HepG2 (cell line): ENCODE data around the gene RAD21L1. TPM values are rescaled to one million over a fixed set of nuclear protein-coding genes. Genes with fewer than 3 reads are reported as not detected.

Experiments
- AGO1 ChIP-seq: fragments of 200-400 bp; formaldehyde crosslinking; IDR thresholded peaks from 2 replicates; pipeline ENCODE4 v1.6.1; 2017; ENCODE audit warnings: mild to moderate bottlenecking, low read depth, low read length, moderate library complexity; ENCODE audit not compliant: poor library complexity, severe bottlenecking
- HNRNPK ChIP-seq: fragments of 200-400 bp; formaldehyde crosslinking; IDR thresholded peaks from 2 replicates; pipeline ENCODE4 v1.6.1; 2018; ENCODE audit warnings: low read length, low read depth, moderate library complexity, mild to moderate bottlenecking; ENCODE audit not compliant: poor library complexity, severe bottlenecking
- JUND ChIP-seq: sonication (generic); formaldehyde crosslinking; IDR thresholded peaks from 2 replicates; pipeline ENCODE4 v1.8.0; 2022; ENCODE audit warnings: mild to moderate bottlenecking, missing genetic modification reagents
- MAFK ChIP-seq, 2 experiments: IDR thresholded peaks in 1 of 2; conservative IDR thresholded peaks in 1 of 2; 2 replicates each; pipeline ENCODE4 v1.6.1; 2011; ENCODE audit warnings: improper control_type of control experiment in 2 of 2, low read length in 2 of 2
- TEAD3 ChIP-seq: optimal IDR thresholded peaks from 2 replicates; pipeline ENCODE3; 2016; ENCODE audit warnings: borderline replicate concordance
- TP53 ChIP-seq: sonication (generic); formaldehyde crosslinking; conservative IDR thresholded peaks from 2 replicates; pipeline ENCODE4 v1.4.0; 2020; ENCODE audit warnings: missing genetic modification reagents
- ZFP41 ChIP-seq: sonication (generic); formaldehyde crosslinking; IDR thresholded peaks from 2 replicates; pipeline ENCODE4 v1.4.0; 2020; ENCODE audit warnings: mild to moderate bottlenecking, missing genetic modification reagents, borderline replicate concordance
- ZNF343 ChIP-seq: sonication (generic); formaldehyde crosslinking; IDR thresholded peaks from 2 replicates; pipeline ENCODE4 v1.4.0; 2020; ENCODE audit warnings: mild to moderate bottlenecking, missing genetic modification reagents
- ZNF501 ChIP-seq: sonication (generic); formaldehyde crosslinking; IDR thresholded peaks from 2 replicates; pipeline ENCODE4 v1.5.1; 2020; ENCODE audit warnings: mild to moderate bottlenecking, moderate library complexity, missing genetic modification reagents
- ZNF7 ChIP-seq: IDR thresholded peaks from 2 replicates; pipeline ENCODE4 v1.6.1; 2016; ENCODE audit warnings: missing biosample characterization, missing genetic modification reagents
- polyA plus RNA-seq, 8 experiments: library from polyadenylated mRNA; depleted of rRNA in 3 of 8; stranded (reverse) in 7 of 8; unstranded in 1 of 8; fragments of >200 nt; fragmentation: Illumina TruSeq in 4 of 8; extraction: Trizol in 4 of 8; gene quantifications; 2 replicates each; pipeline versions ENCODE4 v1.2.1 to v1.2.3, GENCODE V29; 2011 to 2016; ENCODE audit warnings: low read depth in 4 of 8, missing spikeins in 1 of 8, mixed read lengths in 1 of 8; ENCODE audit not compliant: insufficient read depth in 1 of 8
- total RNA-seq, 5 experiments: library from RNA; depleted of rRNA; stranded (reverse); fragments of >200 nt; fragmentation: Illumina TruSeq; extraction: Trizol; gene quantifications; 2 replicates each; pipeline ENCODE4 v1.2.3, GENCODE V29; 2016; ENCODE audit warnings: low read depth in 1 of 5
- TF ChIP-seq, protein P1 (sequence below), 2 experiments: sonication (generic) in 1 of 2; formaldehyde crosslinking in 1 of 2; IDR thresholded peaks; 2 replicates each; pipeline versions ENCODE4 v1.4.0 to v1.6.1; 2018 to 2020; ENCODE audit warnings: missing genetic modification reagents in 2 of 2, borderline replicate concordance in 1 of 2, low read depth in 1 of 2, mild to moderate bottlenecking in 1 of 2, missing biosample characterization in 1 of 2
- TF ChIP-seq, protein P2 (sequence below): sonication (generic); formaldehyde crosslinking; IDR thresholded peaks from 2 replicates; pipeline ENCODE4 v1.5.0; 2020; ENCODE audit warnings: mild to moderate bottlenecking, missing genetic modification reagents
- TF ChIP-seq, protein P3 (sequence below): sonication (generic); formaldehyde crosslinking; IDR thresholded peaks from 2 replicates; pipeline ENCODE4 v1.9.0; 2022; ENCODE audit warnings: missing genetic modification reagents, mild to moderate bottlenecking, borderline replicate concordance
- TF ChIP-seq, protein P4 (sequence below): sonication (generic); formaldehyde crosslinking; IDR thresholded peaks from 2 replicates; pipeline ENCODE4 v1.4.0; 2020; ENCODE audit warnings: low read depth, mild to moderate bottlenecking, missing genetic modification reagents
- TF ChIP-seq, protein P5 (sequence below): sonication (generic); formaldehyde crosslinking; conservative IDR thresholded peaks from 2 replicates; pipeline ENCODE4 v1.4.0; 2020; ENCODE audit warnings: missing genetic modification reagents

RAD21L1 gene
- total and polyA plus RNA-seq, 2 of the 13 experiments (the other 11 are each of a cell fraction or from before 2014, with no cell fraction given): not detected

DNA sequence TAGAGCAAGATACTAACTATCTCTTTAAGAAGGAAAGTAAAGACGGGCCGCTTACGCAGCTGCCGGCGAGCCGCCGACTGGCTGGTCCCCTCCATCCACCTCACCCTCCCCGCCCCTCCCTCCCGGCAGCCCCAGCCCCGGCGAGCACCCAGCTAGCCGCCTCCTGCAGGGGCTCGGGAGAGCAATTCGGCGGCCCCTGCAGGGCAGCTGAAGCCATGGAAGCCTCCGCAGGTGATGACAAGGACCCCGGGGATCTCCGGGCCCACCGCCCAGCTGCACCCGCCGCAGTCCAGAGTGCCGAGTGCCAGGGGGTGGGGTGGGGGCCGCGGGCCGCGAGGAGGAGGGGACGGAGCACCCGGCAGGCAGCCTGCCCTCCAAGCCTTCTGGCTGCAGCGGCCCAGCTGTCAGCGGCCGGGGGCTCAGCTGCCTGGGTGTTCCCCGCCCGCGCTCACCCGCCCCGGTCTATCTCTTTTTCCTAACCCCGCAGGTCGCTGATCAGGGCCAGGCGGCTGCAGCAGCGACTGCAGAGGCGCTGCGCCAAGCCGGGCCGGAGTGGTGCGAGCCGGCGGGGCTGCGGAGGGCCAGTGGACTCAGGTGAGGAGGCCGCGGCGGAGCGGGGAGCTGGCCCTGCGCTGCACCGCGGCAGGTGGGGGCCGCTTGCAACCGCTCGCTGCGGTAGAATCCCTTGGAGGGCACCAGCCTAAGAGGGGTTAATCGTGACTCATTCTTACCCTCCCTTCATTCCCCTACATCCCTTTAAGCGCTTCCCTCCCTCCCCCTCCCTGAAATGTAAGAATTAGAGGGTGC, 40.5 kb downstream of the RAD21L1 start, which contains the start of gene SNPH (continued):
- no peak for TF ChIP-seq TP53 (CRISPR knock-in tag)
- TF ChIP-seq TEAD3 (CRISPR knock-in tag): no peak
- TF ChIP-seq ZNF7 (CRISPR knock-in tag): no peak
- peak; percentile 87 for TF ChIP-seq HNRNPK
- TF ChIP-seq JUND (CRISPR knock-in tag): no peak
- no peak for TF ChIP-seq MAFK (conservative IDR thresholded peaks at IDR 0.05 in 1 of 2, IDR thresholded peaks at IDR 0.05 in 1 of 2; ENCODE audit: low read length in 2 of 2)
- TF ChIP-seq, protein P1, sequence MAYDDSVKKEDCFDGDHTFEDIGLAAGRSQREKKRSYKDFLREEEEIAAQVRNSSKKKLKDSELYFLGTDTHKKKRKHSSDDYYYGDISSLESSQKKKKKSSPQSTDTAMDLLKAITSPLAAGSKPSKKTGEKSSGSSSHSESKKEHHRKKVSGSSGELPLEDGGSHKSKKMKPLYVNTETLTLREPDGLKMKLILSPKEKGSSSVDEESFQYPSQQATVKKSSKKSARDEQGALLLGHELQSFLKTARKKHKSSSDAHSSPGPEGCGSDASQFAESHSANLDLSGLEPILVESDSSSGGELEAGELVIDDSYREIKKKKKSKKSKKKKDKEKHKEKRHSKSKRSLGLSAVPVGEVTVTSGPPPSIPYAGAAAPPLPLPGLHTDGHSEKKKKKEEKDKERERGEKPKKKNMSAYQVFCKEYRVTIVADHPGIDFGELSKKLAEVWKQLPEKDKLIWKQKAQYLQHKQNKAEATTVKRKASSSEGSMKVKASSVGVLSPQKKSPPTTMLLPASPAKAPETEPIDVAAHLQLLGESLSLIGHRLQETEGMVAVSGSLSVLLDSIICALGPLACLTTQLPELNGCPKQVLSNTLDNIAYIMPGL (CRISPR knock-in tag; IDR thresholded peaks at IDR 0.05; ENCODE audit: borderline replicate concordance in 1 of 2, low read depth in 1 of 2): no peak; a peak in 1 of 4 replicates
- TF ChIP-seq ZNF343 (CRISPR knock-in tag): no peak
- no peak for TF ChIP-seq ZFP41 (CRISPR knock-in tag)
- TF ChIP-seq ZNF501: no peak
- TF ChIP-seq, protein P2, sequence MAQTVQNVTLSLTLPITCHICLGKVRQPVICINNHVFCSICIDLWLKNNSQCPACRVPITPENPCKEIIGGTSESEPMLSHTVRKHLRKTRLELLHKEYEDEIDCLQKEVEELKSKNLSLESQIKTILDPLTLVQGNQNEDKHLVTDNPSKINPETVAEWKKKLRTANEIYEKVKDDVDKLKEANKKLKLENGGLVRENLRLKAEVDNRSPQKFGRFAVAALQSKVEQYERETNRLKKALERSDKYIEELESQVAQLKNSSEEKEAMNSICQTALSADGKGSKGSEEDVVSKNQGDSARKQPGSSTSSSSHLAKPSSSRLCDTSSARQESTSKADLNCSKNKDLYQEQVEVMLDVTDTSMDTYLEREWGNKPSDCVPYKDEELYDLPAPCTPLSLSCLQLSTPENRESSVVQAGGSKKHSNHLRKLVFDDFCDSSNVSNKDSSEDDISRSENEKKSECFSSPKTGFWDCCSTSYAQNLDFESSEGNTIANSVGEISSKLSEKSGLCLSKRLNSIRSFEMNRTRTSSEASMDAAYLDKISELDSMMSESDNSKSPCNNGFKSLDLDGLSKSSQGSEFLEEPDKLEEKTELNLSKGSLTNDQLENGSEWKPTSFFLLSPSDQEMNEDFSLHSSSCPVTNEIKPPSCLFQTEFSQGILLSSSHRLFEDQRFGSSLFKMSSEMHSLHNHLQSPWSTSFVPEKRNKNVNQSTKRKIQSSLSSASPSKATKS: no peak
- TF ChIP-seq, protein P3, sequence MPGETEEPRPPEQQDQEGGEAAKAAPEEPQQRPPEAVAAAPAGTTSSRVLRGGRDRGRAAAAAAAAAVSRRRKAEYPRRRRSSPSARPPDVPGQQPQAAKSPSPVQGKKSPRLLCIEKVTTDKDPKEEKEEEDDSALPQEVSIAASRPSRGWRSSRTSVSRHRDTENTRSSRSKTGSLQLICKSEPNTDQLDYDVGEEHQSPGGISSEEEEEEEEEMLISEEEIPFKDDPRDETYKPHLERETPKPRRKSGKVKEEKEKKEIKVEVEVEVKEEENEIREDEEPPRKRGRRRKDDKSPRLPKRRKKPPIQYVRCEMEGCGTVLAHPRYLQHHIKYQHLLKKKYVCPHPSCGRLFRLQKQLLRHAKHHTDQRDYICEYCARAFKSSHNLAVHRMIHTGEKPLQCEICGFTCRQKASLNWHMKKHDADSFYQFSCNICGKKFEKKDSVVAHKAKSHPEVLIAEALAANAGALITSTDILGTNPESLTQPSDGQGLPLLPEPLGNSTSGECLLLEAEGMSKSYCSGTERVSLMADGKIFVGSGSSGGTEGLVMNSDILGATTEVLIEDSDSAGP (CRISPR knock-in tag): peak; percentile 25; the same call in 1 of the 2 replicates
- TF ChIP-seq, protein P4, sequence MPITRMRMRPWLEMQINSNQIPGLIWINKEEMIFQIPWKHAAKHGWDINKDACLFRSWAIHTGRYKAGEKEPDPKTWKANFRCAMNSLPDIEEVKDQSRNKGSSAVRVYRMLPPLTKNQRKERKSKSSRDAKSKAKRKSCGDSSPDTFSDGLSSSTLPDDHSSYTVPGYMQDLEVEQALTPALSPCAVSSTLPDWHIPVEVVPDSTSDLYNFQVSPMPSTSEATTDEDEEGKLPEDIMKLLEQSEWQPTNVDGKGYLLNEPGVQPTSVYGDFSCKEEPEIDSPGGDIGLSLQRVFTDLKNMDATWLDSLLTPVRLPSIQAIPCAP (CRISPR knock-in tag): no peak
- TF ChIP-seq AGO1: no peak
- TF ChIP-seq, protein P5, sequence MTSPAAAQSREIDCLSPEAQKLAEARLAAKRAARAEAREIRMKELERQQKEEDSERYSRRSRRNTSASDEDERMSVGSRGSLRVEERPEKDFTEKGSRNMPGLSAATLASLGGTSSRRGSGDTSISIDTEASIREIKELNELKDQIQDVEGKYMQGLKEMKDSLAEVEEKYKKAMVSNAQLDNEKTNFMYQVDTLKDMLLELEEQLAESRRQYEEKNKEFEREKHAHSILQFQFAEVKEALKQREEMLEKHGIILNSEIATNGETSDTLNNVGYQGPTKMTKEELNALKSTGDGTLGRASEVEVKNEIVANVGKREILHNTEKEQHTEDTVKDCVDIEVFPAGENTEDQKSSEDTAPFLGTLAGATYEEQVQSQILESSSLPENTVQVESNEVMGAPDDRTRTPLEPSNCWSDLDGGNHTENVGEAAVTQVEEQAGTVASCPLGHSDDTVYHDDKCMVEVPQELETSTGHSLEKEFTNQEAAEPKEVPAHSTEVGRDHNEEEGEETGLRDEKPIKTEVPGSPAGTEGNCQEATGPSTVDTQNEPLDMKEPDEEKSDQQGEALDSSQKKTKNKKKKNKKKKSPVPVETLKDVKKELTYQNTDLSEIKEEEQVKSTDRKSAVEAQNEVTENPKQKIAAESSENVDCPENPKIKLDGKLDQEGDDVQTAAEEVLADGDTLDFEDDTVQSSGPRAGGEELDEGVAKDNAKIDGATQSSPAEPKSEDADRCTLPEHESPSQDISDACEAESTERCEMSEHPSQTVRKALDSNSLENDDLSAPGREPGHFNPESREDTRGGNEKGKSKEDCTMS (CRISPR knock-in tag): no peak
